GM18873 (cell line): ENCODE data around the gene RNF113B.

Experiments used
- ATAC-seq: cut with Tn5 transposase; IDR thresholded peaks from one replicate; pipeline ENCODE4 v1.9.1; 2021; ENCODE audit warnings: mild to moderate bottlenecking, moderate library complexity, moderate number of reproducible peaks; ENCODE audit not compliant: unreplicated experiment, low FRiP score

RNF113B gene

DNA sequence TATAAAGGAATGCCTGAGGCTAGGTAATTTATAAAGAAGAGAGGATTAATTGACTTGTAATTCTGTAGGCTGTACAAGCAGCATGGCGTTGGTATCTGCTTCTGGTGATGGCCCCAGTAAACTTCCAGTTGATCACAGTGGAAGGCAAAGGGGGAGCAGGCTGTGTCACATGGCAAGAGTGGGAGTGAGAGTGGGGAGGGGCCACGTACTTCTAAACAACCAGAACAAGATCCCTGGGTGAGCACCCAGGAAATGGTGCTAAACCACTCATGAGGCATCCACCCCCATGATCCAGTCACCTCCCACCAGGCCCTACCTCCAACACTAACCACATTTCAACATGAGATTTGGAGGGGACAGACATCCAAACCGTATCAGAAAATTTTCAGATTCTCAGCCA is 3.0 kb upstream of the RNF113B start:
- no peak for ATAC-seq

DNA sequence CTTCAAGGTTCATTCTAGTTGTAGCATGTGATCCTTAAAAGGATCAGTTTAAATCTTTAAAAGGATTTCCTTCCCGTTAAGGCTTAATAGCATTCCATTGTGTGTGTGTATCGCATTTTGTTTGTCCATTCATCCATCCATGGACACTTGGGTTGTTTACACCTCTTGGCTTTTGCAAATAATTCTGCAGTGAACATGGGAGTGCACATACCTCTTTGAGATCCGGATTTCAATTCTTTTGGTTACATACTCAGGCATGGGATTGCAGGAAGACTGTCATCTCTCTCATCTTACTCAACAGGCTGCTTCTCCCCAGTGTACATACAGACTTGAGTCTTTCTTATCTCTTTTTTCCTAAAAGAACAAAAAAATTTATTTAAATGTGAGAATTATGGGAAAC is 1.2 kb downstream of the RNF113B start:
- no peak for ATAC-seq

DNA sequence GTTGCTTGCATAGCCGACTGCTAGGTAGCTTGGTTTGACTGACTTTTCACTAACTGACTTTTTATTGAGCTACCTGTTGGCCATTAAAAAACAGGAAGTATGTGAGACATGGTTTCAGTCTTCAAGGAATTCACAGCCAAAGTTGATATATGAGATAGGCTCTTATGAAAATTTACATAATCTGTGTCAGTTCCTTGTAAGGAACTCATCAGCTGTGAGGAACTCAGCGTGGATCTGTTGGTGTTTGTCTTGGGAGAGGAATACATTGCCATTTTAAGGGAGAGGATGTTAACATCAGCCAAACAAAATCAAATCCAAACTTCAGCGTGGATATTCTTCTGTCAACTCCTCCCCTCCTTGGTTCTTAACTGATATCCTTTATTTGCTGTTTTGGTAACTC is 2.0 kb downstream of the RNF113B start:
- no peak for ATAC-seq

DNA sequence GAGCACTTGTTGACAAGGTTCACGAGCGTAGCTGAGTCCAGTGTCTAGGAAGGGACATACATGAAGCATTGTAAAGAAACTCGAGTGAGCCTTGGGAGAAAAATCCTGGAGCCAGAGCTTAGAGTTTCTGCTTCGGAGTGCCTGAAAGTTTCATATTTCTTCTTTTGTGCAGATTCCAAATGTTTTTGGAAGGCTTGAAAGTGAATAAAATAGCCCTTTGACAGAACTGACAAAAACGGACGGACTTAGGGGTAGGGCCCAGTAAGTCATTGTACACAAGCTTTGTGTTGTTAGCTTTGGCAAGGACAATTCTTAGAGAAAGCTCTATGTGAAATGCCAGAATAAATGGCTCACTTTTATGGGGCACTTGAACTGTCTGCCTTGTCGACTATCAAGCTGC is 2.8 kb downstream of the RNF113B start:
- no peak for ATAC-seq

DNA sequence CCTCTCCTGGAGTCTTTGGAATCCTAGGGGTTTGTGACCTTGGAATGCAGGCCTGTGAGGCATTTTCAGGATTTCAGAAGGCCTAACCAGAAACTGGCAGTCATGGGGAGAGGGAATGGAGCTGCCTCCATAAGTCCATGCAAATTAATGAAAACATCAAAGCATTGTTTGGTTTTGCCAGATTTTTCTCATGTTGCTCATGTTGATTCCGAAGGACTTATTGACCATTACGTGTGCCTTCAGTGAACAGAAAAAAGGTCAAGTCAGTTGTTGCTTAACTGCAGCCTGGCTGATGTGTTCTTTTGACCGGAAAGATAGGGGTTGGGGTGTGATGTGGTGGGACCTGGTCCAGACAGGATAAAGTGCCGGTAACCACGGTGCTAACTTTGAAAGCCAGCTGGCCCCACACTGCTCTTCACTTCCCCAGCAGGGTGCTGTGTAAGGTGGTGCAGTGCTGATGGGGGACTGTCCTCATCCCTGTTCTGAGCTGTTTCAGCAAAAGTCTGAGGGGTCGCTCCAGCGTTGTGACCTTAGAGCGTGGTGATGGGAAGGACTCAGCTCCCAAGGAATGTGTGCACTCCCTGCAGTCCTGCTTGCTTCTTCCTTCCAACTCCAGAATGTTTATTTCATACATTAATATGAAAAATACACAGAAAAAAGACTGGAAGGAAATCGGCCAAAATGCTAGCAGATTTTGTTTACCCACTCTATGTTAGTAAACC is 3.5 kb downstream of the RNF113B start:
- ATAC-seq, result no peak

DNA sequence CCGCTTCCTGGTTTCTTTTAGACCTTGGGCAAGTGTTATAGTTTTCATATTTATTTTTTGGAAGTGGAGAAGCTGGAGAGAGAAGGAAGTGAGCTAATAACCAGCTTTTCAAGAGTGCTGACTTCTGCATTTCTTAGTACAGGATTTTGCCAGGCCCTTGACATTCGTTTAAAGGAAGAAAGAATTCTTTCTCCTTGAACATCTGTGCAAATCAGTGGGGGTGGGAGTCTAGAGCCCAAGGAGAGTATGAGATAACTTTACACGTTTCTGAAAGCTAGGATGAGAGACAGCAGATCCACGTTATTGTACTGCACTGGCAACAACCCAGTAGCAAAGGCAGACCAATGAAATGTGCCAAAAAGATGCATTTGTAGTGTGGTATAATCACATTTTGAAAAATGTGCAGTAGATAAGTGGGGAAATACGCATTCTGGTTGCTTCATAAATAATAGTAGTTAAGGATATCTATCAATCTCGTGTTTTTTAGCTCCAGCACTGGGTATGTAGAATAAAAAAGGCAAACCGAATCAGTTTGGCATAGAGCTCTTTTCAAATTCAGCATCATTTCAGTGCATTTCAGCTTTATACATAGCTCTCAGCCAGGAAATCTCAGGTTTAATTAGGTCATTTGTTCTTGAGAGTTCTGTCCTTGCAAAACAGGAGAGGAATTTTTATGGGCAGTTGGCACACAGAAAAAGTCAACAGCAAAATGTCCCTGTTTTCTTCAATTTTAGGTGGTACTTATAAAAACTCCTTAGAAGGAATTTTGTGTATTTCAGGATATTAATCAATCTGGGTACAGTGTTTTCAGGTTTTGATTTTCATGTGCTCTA is 4.3 kb downstream of the RNF113B start:
- ATAC-seq, result no peak

DNA sequence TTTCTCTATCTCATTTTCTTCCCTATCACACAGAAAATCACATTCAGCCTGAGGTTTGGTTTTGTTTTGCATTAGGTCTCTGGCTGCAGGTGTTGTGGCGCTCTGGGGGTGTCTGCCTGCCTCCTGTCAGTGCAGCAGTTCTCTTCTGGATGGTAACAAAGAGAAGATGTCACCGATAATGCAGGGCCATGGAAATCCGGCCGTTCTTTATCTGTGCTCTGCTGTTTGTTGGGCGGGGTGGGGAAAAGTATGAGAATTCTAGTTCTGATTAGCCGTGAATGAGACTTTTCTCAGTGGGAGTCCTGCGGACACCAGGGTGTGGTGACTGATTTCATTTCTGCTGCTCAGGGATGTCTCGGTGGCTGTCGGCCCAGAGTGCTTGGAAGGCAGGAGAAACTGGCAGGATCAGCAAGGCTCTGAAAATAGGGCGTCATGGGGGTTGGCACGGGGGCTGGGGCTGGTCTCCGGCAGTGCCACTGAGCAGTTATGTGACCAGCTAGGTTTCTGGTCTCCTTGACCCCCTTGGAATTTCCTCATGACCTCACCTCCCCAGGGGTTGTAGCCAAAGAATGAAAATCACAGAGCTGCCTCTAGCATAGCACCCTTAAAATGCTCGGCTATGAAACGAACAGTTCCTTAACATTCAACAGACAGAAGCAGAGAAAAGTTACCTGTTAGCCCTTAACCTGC is 5.0 kb downstream of the RNF113B start:
- ATAC-seq, result no peak

DNA sequence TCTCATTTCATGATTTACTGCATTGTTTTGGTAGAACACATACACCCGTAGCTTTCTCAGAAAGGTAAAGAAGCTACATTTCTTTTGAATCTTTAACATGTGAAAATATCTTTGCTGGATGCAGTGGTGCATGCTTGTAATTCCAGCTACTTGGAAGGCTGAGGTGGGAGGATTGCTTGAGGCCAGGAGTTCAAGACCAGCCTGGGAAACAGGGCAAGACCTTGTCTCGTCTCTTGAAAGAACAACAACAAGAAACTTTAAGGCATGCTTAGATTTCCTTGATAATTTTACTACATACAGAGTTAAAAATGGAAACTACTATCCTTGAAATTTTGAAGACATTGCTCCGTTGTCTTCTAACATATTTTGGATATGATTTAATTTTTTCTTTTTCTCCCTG is 7.7 kb downstream of the RNF113B start:
- no peak for ATAC-seq

DNA sequence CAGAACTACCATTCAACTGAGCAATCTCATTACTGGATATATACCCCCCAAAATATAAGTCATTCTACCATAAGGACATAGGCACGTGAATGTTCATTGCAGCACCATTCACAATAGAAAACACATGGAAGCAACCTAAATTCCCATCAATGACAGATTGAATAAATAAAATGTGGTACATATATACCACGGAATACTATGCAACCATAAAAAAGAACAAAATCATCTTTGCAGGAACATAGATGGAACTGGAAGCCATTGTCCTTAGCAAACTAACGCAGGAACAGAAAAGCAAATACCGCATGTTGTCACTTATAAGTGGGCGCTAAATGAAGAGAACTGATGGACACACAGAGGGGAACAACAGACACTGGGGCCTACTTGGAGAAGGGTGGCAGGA is 14.1 kb downstream of the RNF113B start:
- ATAC-seq, result no peak

DNA sequence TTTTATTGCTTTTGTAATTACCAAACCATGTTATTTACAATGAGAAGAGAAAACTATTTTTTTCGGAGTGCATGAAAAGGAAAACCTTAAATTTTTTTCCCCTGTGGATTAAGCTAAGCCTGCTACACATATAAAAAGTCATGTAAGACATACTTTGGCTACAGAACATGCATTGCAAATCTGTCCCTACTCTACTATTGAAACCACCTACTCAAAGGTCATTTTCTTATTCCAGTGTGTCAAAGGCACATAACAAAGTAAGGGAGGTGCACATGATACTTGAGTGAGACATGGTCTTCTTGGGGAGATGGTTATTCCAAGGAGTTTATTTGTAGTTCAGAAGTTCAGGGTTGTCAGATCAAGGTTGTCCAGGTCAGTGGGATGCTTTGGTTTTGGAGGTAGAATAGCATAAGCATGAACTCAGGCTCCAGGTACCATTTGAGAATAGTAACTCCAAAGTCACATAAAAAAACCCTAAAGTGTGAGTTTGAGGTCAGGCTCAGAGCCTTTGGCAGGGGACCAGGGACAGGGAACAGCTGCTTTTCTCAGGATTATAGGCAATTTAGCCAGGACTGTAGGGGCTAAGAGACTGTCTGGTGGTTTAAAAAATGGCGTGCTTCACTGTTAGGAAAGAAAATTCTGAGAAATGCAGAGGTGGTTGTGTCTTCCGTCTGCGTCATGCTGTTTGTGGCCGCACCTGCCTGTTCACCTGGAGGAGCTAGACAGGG is 18.7 kb downstream of the RNF113B start:
- no peak for ATAC-seq

DNA sequence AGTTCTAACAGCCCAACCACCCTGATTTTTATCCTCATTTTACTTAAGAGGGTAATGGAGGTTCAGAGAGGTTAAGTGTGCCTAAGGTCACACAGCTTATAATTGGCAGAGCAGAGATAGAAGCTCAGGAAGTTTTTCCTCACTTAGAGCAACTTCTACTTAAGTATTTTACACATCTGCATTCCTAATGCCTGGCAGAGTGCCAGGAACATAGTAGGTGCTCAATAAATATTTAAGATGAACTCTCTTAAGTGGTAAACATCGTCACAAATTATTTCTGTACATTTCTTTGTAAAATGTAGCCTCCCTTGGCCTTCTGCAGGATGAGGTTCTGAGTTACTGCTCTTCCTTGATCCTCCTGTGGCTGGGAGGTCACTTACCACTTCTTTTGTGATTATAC is 19.5 kb downstream of the RNF113B start:
- no peak for ATAC-seq

DNA sequence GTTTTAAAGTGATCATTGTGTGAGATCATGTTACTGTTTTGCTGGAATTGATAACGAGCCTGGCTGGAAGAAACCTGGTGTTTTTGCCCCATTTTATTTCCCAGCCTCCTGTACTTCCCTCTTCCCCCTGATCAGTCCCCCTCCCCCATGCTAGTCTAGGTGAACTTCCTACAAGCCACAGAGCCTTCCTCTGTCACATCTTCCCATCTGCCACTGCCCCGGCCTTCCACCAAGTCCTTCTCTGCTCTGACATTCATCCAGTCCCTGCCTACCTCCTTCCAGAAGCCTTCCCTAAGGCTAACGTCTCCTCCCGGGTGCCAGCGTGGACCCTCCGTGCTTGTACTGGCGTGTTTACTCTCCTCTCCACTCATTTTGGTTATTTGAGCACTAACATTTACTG is 19.9 kb downstream of the RNF113B start:
- ATAC-seq, result no peak

DNA sequence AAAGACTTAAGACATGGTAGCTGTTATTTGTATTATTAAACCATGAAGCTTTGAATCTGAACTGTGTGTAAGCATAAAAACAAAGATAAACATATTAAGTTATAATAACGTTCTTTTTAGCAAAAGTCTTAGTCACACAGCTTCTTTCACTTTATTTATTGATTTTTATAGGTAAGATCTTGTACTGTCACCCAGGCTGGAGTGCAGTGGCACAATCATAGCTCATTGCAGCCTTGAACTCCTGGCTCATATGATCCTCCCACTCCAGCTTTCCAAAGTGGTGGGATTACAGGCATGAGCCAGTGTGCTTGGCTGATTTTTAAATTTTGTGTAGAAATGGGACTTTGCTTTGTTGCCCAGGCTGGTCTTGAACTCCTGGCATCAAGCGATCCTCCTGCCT is 20.8 kb downstream of the RNF113B start:
- ATAC-seq, result no peak

DNA sequence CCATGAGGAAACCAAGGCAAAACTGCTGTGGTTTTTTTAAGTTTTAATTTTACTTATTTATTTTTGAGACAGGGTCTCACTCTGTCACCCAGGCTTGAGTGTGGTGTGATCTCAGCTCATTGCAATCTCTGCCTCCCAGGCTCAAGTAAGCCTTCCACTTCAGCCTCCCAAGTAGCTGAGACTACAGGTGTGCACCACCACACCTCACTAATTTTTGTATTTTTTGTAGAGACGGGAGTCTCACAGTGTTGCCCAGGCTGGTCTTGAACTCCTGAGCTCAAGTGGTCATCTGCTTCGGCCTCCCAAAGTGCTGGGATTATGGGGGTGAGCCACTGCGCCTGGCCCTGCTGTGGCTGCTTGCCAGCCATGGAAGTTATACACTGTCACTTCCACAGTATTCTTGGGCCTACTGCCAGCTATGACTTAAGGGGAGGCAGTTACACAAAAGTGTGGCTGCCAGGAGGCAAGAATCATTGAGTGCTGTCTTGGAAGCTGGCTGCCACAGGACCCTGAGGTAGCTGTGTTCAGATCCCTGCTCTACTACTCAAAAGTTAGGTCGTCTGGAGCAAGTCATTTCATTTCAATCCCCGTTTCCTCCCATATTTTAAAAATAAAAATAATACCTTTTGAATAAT is 21.5 kb downstream of the RNF113B start:
- ATAC-seq, result no peak

DNA sequence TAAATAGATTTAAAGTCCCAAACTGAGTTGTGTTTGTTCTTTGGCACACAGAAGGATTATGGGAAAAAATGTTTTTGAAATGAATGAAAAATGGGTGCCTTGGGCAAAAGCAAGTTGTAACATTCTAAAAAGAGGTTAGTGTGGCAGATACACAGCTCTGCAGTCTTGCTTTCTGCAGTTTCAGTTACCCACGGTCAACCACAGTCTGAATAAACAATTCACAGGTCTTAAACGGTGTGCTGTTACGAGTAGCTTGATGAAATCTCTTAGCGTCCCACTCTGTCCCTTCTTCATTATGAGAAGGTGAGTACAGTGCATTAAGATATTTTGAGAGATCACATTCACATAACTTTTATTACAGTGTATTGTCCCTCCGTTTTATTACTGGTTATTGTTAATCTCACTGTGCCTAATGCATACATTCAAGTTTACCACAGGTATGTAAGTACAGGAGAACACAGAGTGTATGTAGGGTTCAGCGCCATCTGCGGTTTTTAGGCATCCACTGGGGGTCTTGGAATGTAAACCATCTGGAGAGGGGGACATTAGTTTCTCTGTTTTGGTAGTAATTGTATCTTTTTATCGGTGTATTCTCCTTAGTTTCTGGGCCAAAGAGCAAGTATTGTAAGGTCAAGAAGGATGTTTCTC is 26.1 kb downstream of the RNF113B start:
- ATAC-seq, result no peak

DNA sequence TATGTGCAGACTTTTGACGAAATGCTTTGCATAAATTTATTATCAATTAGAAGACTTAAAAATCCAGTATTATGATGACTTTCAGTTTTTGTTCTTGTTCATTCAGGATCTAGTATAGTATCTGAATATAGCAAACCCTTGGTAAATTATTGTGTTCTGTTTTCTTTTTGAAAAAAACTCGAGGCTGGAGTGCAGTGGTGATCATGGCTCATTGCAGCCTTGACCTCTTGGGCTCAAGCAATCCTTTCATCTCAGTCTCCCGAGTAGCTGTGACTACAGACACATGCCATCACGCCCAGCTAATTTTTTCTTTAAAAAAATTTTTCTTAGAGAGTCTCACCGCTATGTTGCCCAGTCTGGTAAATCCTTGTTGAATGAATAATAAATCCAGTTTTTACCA is 29.5 kb downstream of the RNF113B start:
- no peak for ATAC-seq

DNA sequence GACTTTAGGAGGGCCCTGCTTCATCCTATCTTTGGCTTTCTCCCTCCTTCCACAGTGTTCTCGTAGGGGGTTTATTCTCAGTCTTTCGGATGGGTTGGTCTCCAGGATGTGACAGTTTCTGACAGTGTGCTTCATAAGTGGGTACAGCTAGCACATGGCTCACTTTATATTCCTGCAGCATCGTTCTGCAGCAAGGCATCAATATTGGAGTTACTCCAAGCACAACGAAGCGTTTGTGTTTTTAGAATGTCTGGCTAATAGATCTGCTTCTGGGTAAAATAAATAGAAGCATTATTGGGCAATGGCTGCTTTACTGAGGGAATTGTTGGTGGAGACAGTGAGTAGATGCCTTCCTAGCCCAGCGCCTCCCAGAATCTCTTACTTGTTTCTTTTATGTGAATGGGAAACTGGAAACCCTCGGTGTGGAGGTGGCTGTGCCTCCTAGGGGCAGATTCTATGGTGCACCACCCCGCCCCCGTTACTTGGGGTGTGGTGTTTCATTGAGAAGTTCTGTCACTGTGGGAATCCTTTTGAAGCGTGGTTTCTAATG is 32.2 kb downstream of the RNF113B start:
- ATAC-seq, result no peak

DNA sequence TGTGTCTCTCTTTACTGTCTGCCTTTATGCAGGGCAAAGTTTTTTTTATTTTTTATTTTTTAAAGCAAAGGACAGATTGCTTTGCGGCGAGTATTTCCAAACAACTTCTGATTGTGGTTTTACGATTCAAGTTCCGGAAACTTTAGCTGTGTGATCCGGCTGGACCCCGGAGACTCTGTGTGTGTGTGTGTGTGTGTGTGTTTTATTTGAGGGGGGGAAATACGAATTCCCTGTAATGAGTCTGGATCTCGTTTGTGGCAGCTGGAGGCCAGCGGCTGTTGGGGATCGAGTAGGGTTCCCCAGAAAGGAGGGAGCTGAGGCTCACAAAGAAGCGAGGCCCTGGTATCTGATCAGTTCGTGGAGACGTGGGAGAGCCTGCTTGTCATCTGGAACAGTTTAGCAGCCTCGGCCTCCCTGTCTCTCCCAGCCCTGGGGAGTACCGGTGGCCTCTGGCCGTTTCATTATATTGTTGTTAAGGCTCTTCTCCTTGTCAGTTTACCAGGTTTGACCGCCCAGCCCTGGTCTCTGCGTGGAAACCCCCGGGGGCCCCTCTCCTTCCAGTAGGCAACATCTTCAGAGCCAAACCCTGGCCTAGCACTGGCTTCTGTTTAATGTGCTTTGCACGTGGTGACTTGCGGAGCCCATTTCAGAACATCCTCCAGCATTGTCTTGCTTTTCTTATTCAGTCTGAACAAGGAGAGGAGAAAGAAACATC is 32.9 kb downstream of the RNF113B start:
- no peak for ATAC-seq

DNA sequence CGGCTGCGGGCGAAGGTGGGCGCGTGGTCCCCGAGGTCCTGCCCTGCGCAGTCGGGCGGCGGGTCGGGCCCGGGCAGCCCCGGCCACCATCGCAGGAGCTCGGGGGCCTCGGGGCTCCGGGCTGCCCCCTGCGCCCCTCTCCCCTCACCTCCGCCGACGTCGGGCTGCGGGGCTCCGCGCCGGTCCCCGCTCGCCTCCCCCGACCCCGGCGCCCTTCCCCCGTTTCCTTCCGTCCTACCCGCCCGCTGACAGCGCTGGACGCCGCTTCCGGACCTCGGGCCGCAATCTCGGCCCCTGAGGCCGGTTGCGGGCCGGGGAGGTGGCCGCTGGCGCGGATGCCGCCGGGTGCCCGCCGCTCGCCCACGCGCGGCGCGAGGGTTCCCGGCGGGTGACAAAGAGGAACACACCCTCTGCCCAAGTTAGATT is 33.5 kb downstream of the RNF113B start:
- no peak for ATAC-seq
